H9 (cell line): Measurements from ENCODE around the gene NMT1. TPM values are rescaled to one million over a fixed set of nuclear protein-coding genes. Genes with fewer than 3 reads are reported as not detected.

Experiments
- DNase-seq: peaks from one replicate; pipeline ENCODE4 v3.0.0-alpha.2; 2017
- H2AFZ ChIP-seq: one replicate; pipeline ENCODE4 v1.6.1; 2013; ENCODE audit warnings: mild to moderate bottlenecking, low read length, control low read depth, moderate library complexity
- H2AK5ac ChIP-seq: 2 replicates; pipeline ENCODE4 v1.6.1; 2013; ENCODE audit warnings: low read length, control low read depth, mixed read lengths; ENCODE audit not compliant: insufficient read length
- H2BK120ac ChIP-seq: one replicate; pipeline ENCODE4 v1.6.1; 2013; ENCODE audit warnings: low read depth, mild to moderate bottlenecking, low read length, control low read depth, inconsistent platforms; ENCODE audit not compliant: poor library complexity, severe bottlenecking
- H2BK12ac ChIP-seq: 2 replicates; pipeline ENCODE4 v1.6.1; 2013; ENCODE audit warnings: low read length, control low read depth, mixed read lengths, low read depth; ENCODE audit not compliant: insufficient read length
- H2BK15ac ChIP-seq: 2 replicates; pipeline ENCODE4 v1.6.1; 2013; ENCODE audit warnings: low read depth, low read length, control low read depth
- H2BK20ac ChIP-seq: one replicate; pipeline ENCODE4 v1.6.1; 2013; ENCODE audit warnings: low read depth, mild to moderate bottlenecking, low read length, control low read depth, inconsistent platforms; ENCODE audit not compliant: poor library complexity, severe bottlenecking
- H2BK5ac ChIP-seq: 2 replicates; pipeline ENCODE4 v1.6.1; 2013; ENCODE audit warnings: low read length, control low read depth, mixed read lengths; ENCODE audit not compliant: insufficient read length
- H3K14ac ChIP-seq: 2 replicates; pipeline ENCODE4 v1.6.1; 2013; ENCODE audit warnings: low read length, control low read depth; ENCODE audit not compliant: insufficient read depth
- H3K18ac ChIP-seq: 2 replicates; pipeline ENCODE4 v1.6.1; 2013; ENCODE audit warnings: low read depth, mild to moderate bottlenecking, mixed read lengths, low read length, control low read depth; ENCODE audit not compliant: insufficient read length
- H3K23ac ChIP-seq: 2 replicates; pipeline ENCODE4 v1.6.1; 2013; ENCODE audit warnings: low read length, control low read depth, mixed read lengths, low read depth; ENCODE audit not compliant: insufficient read length
- H3K23me2 ChIP-seq: 2 replicates; pipeline ENCODE4 v1.6.1; 2013; ENCODE audit warnings: low read depth, mild to moderate bottlenecking, mixed read lengths, low read length, control low read depth; ENCODE audit not compliant: insufficient read length, poor library complexity, severe bottlenecking
- H3K27ac ChIP-seq: 2 replicates; pipeline ENCODE4 v1.5.1; 2013; ENCODE audit warnings: low read length, control low read depth, mixed read lengths, low read depth; ENCODE audit not compliant: insufficient read length
- H3K27me3 ChIP-seq: 2 replicates; pipeline ENCODE4 v1.6.1; 2013; ENCODE audit warnings: low read length, control low read depth, inconsistent platforms; ENCODE audit not compliant: insufficient read depth
- H3K4ac ChIP-seq: 2 replicates; pipeline ENCODE4 v1.6.1; 2013; ENCODE audit warnings: low read depth, mild to moderate bottlenecking, control low read depth, inconsistent platforms, low read length, moderate library complexity
- H3K4me1 ChIP-seq: 2 replicates; pipeline ENCODE4 v1.6.1; 2013; ENCODE audit warnings: low read length, control low read depth, inconsistent platforms; ENCODE audit not compliant: insufficient read depth
- H3K4me2 ChIP-seq: 2 replicates; pipeline ENCODE4 v1.6.1; 2013; ENCODE audit warnings: low read length, control low read depth, mixed read lengths; ENCODE audit not compliant: insufficient read length, insufficient read depth
- H3K56ac ChIP-seq: 2 replicates; pipeline ENCODE4 v1.6.1; 2013; ENCODE audit warnings: low read depth, mild to moderate bottlenecking, mixed read lengths, low read length, control low read depth; ENCODE audit not compliant: insufficient read length
- H3K79me1 ChIP-seq: 2 replicates; pipeline ENCODE4 v1.6.1; 2013; ENCODE audit warnings: low read depth, mild to moderate bottlenecking, moderate library complexity, low read length, control low read depth, inconsistent platforms; ENCODE audit not compliant: insufficient read depth, poor library complexity, severe bottlenecking
- H3K79me2 ChIP-seq: 2 replicates; pipeline ENCODE4 v1.6.1; 2013; ENCODE audit warnings: low read length, control low read depth, inconsistent platforms; ENCODE audit not compliant: insufficient read depth
- H3K9ac ChIP-seq: 2 replicates; pipeline ENCODE4 v1.6.1; 2013; ENCODE audit warnings: low read length, control low read depth, mixed read lengths; ENCODE audit not compliant: insufficient read length; ENCODE audit errors: extremely low read depth
- H3K9me3 ChIP-seq: one replicate; pipeline ENCODE4 v1.6.1; 2013; ENCODE audit warnings: low read depth, low read length, inconsistent platforms; ENCODE audit not compliant: control insufficient read depth
- H3T11ph ChIP-seq: one replicate; pipeline ENCODE4 v1.6.1; 2013; ENCODE audit warnings: mild to moderate bottlenecking, low read length, control low read depth, inconsistent platforms
- H4K20me1 ChIP-seq: one replicate; pipeline ENCODE4 v1.6.1; 2013; ENCODE audit not compliant: control insufficient read depth, insufficient read length, insufficient read depth
- H4K5ac ChIP-seq: 2 replicates; pipeline ENCODE4 v1.6.1; 2013; ENCODE audit warnings: low read depth, mild to moderate bottlenecking, mixed read lengths, low read length, control low read depth; ENCODE audit not compliant: insufficient read length
- H4K8ac ChIP-seq: replicated peaks from 2 replicates; pipeline ENCODE4 v1.6.1; 2013; ENCODE audit warnings: low read length, control low read depth, mixed read lengths, low read depth; ENCODE audit not compliant: insufficient read length
- H4K91ac ChIP-seq: 2 replicates; pipeline ENCODE4 v1.6.1; 2013; ENCODE audit warnings: low read depth, mild to moderate bottlenecking, moderate library complexity, mixed read lengths, low read length, control low read depth; ENCODE audit not compliant: insufficient read length
- H3K27ac Mint-ChIP-seq, 3 experiments: 2 replicates in 2 of 3; 3 replicates in 1 of 3; pipeline ENCODE4 v1.8.0; 2020 to 2021; ENCODE audit warnings: mixed read lengths in 3 of 3, mild to moderate bottlenecking in 1 of 3, moderate library complexity in 1 of 3
- H3K27me3 Mint-ChIP-seq: 2 replicates; pipeline ENCODE4 v1.8.0; 2021; ENCODE audit warnings: low read depth, mild to moderate bottlenecking, moderate library complexity, mixed read lengths
- H3K36me3 Mint-ChIP-seq, 3 experiments: 2 replicates in 2 of 3; 3 replicates in 1 of 3; pipeline ENCODE4 v1.8.0; 2020 to 2021; ENCODE audit warnings: low read depth in 3 of 3, mixed read lengths in 3 of 3; ENCODE audit not compliant: insufficient read depth in 1 of 3
- H3K4me1 Mint-ChIP-seq, 2 experiments: 2 replicates each; pipeline ENCODE4 v1.8.0; 2020; ENCODE audit warnings: mixed read lengths in 2 of 2
- H3K4me3 Mint-ChIP-seq, 2 experiments: 2 replicates in 1 of 2; 3 replicates in 1 of 2; pipeline ENCODE4 v1.8.0; 2020 to 2021; ENCODE audit warnings: mild to moderate bottlenecking in 2 of 2, mixed read lengths in 2 of 2, moderate library complexity in 1 of 2
- H3K9me3 Mint-ChIP-seq, 2 experiments: 2 replicates in 1 of 2; 3 replicates in 1 of 2; pipeline ENCODE4 v1.8.0; 2020; ENCODE audit warnings: mild to moderate bottlenecking in 2 of 2, mixed read lengths in 2 of 2, moderate library complexity in 1 of 2
- WGBS: extraction: QIAGEN DNeasy Blood & Tissue Kit; methylation state at CpG from one replicate; pipeline ENCODE4 v1.1.7; 2013; ENCODE audit warnings: missing lambda C conversion rate, low lambda C conversion rate, mixed read lengths; ENCODE audit not compliant: insufficient read length; ENCODE audit errors: extremely low coverage; 5-methylcytosine and 5-hydroxymethylcytosine counted together
- total RNA-seq: library from RNA; stranded (reverse); gene quantifications from 2 replicates; pipeline ENCODE4 v1.2.1, GENCODE V29; 2021
- TF ChIP-seq, protein P1 (sequence below): fragments of 200-600 bp; sonication (generic); conservative IDR thresholded peaks from 3 replicates; pipeline ENCODE4 v1.8.0; 2021; ENCODE audit warnings: antibody characterized with exemption, mild to moderate bottlenecking

NMT1 gene
- total RNA-seq, 1 experiment from 2014 or later = 150 TPM

DNA sequence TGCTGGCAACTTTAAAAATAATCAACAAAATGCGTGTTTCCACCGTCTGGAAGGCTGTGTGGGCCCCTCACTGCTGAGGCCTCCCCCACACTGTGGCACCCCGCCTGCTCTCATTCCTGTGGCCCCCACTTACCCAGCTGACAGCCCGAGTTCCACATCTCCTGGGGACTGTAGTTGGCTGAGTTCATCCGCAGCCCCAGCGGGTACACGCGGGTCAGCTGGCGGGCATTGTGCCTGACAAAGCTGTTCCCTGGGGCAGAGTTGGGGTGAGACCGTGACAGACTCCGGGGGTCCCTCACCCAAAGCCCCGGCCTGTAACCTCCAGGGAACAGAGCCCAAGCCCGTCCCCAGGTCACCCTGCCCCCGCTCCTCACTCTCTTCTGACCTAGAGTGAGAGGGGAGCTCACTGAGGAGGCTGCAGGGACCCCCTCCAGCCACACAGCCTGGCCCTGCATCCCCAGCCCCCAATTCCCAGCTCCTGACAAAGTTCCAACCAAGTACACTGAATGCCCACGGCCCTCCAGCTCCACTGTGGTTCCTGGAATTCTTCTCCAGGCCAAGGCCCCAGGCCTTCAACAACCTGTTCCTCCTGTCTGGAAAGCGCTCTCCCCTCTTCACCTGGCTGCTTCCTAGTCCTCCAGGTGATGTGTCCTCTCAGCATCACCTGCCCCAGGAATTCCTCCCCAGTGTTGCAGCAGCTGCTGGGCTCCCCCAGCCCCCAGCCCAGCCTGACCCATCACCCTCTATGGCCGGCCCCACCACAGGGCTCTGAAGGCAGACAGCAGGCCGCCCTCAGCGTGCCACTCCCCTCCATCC is 53.2 kb downstream of the NMT1 start:
- peak overlapping the region; percentile 65 to 82 (median 75); a peak in 3 of 7 replicates for H3K27ac Mint-ChIP-seq

More for the DNA sequence above, 53.2 kb downstream of the NMT1 start:
- Histone ChIP-seq H3T11ph (no peak overlapping the region), H3K27ac (no peak overlapping the region), H3K9me3 (no peaks in the 10 kb centered on the region), H3K23ac (no peak overlapping the region), H3K27me3 (no peaks in the 10 kb centered on the region), H2BK12ac (no peak overlapping the region), H3K79me2 (no peaks in the 10 kb centered on the region), H3K56ac (no peak overlapping the region), H2AK5ac (no peak overlapping the region), H2AFZ (no peak overlapping the region), H3K79me1 (no peaks in the 10 kb centered on the region), H2BK120ac (no peak overlapping the region), H3K23me2 (no peaks in the 10 kb centered on the region), H4K91ac (peak overlapping the region; percentile 24), H2BK5ac (no peak overlapping the region), H4K5ac (no peak overlapping the region), H3K4me1 (no peaks in the 10 kb centered on the region), H2BK20ac (no peak overlapping the region), H4K20me1 (no peaks in the 10 kb centered on the region), H3K9ac (no peak overlapping the region), H4K8ac (no peak overlapping the region), H3K14ac (no peak overlapping the region; the same call in 1 of the 2 replicates), H3K4me2 (no peak overlapping the region), H2BK15ac (no peak overlapping the region), H3K18ac (no peak overlapping the region), H3K4ac (no peak overlapping the region)
- Mint-ChIP-seq H3K36me3 (peaks cover 0 to 5% (median 0%) of the 10 kb centered on the region in 3 experiments; a peak in 4 of 7 replicates), H3K4me3 (no peak overlapping the region), H3K27me3 (peaks cover 2% of the 10 kb centered on the region; the same call in 1 of the 2 replicates), H3K4me1 (peaks cover 8 to 36% of the 10 kb centered on the region in 2 experiments), H3K9me3 (no peaks in the 10 kb centered on the region)
- TF ChIP-seq, protein P1, sequence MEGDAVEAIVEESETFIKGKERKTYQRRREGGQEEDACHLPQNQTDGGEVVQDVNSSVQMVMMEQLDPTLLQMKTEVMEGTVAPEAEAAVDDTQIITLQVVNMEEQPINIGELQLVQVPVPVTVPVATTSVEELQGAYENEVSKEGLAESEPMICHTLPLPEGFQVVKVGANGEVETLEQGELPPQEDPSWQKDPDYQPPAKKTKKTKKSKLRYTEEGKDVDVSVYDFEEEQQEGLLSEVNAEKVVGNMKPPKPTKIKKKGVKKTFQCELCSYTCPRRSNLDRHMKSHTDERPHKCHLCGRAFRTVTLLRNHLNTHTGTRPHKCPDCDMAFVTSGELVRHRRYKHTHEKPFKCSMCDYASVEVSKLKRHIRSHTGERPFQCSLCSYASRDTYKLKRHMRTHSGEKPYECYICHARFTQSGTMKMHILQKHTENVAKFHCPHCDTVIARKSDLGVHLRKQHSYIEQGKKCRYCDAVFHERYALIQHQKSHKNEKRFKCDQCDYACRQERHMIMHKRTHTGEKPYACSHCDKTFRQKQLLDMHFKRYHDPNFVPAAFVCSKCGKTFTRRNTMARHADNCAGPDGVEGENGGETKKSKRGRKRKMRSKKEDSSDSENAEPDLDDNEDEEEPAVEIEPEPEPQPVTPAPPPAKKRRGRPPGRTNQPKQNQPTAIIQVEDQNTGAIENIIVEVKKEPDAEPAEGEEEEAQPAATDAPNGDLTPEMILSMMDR = no peak
- WGBS = no CpG with 5 or more reads among the region's 19 CpGs
- DNase-seq = no peak
